GM10266 (cell line): Measurements from ENCODE around the gene IQCH.

Source experiments
- DNase-seq: peaks from one replicate; pipeline ENCODE4 v3.0.0; 2012; ENCODE audit errors: extremely low spot score
- CTCF ChIP-seq: IDR thresholded peaks from 2 replicates; pipeline ENCODE4 v1.5.1; 2012; ENCODE audit warnings: mild to moderate bottlenecking, low read depth; ENCODE audit not compliant: control insufficient read depth, insufficient read depth; ENCODE audit errors: missing control alignments

The IQCH gene

GRCh38 chr15:67511606-67512005, 257.0 kb downstream of the IQCH start:
- DNase-seq = no peak
- no peak for TF ChIP-seq CTCF

GRCh38 chr15:67512140-67512539, 257.6 kb downstream of the IQCH start:
- TF ChIP-seq CTCF = no peak
- DNase-seq = no peak

GRCh38 chr15:67512933-67513714, 258.5 kb downstream of the IQCH start:
- DNase-seq = no peak
- TF ChIP-seq CTCF = no peak

- TF ChIP-seq CTCF = no peak
- DNase-seq = no peak
Observed at GRCh38 chr15:67515090-67515489, 260.5 kb downstream of the IQCH start.

- no peak for DNase-seq
- TF ChIP-seq CTCF = no peak
Observed at GRCh38 chr15:67515557-67515956, 261.0 kb downstream of the IQCH start.

GRCh38 chr15:67520321-67521028, 265.9 kb downstream of the IQCH start:
- TF ChIP-seq CTCF = no peak
- DNase-seq = peak; percentile 16
